Loucy (cell line): ENCODE measurements around the gene MAGEH1.
"Not testable (repeated sequence)": the region's sequence is repeated elsewhere in the genome, so short reads cannot be mapped to it uniquely, and the experiment has no call there.

Experiments used
- CTCF ChIP-seq: fragments of 200-600 bp; sonication (generic); conservative IDR thresholded peaks from 2 replicates; pipeline ENCODE4 v1.5.1; 2014; ENCODE audit warnings: mild to moderate bottlenecking, antibody characterized with exemption, low read length
- EZH2phosphoT487 ChIP-seq: fragments of 200-600 bp; IDR thresholded peaks from 2 replicates; pipeline ENCODE4 v1.6.1; 2018; ENCODE audit warnings: antibody characterized with exemption, mild to moderate bottlenecking, moderate library complexity, borderline replicate concordance

GRCh38 chrX:55443468-55443867 is 8.5 kb upstream of the MAGEH1 start:
- not testable (repeated sequence) for TF ChIP-seq CTCF, EZH2phosphoT487
